ENCODE measurements around the gene ZNF12. TPM values are rescaled to one million over a fixed set of nuclear protein-coding genes. Genes with fewer than 3 reads are reported as not detected.

ZNF12 gene
- total and polyA plus RNA-seq, 2 of the 8 experiments (the other 6 are each of a cell fraction or from before 2014, with no cell fraction given), result 6.7 to 16.2 TPM

GRCh38 chr7:6654113-6654841 lies 52.5 kb downstream of the ZNF12 start:
- Histone ChIP-seq H3K27ac (ENCODE audit: low read depth, low read length) (no peak overlapping the region), H3K27me3 (replicated peaks in 1 of 4; ENCODE audit: control insufficient read depth in 3 of 4, extremely low read depth in 1 of 4, insufficient read depth in 3 of 4, low read length in 3 of 4) (no peaks in the 10 kb centered on the region), H3K14ac (ENCODE audit: insufficient read length) (no peak overlapping the region), H3K4me2 (ENCODE audit: insufficient read depth in 1 of 2, low read depth in 2 of 2, low read length in 2 of 2) (no peak overlapping the region), H3K4me3 (ENCODE audit: extremely low read depth in 1 of 4, insufficient read depth in 2 of 4, low read depth in 3 of 4, low read length in 4 of 4) (no peak overlapping the region), H2BK120ac (replicated peaks; ENCODE audit: low read depth, low read length) (no peak overlapping the region), H3K4me1 (replicated peaks in 1 of 4; ENCODE audit: control insufficient read depth in 3 of 4, insufficient read depth in 4 of 4, low read length in 3 of 4) (peaks cover 0 to 5% (median 0%) of the 10 kb centered on the region in 4 experiments; a peak in 3 of 7 replicates), H2BK5ac (ENCODE audit: low read depth, low read length) (no peak overlapping the region), H4K91ac (replicated peaks; ENCODE audit: insufficient read length, low read length) (no peak overlapping the region), H3K9me3 (ENCODE audit: insufficient read depth in 2 of 2, low read depth in 1 of 2, low read length in 1 of 2) (no peaks in the 10 kb centered on the region; a peak in 1 of 4 replicates), H4K20me1 (replicated peaks in 1 of 2; ENCODE audit: control insufficient read depth in 1 of 2, insufficient read depth in 2 of 2, low read length in 2 of 2) (peaks cover 0 to 2% of the 10 kb centered on the region in 2 experiments), H3K23ac (ENCODE audit: insufficient read length) (no peak overlapping the region), H4K5ac (ENCODE audit: insufficient read length, low read depth, low read length) (no peak overlapping the region), H2AFZ (ENCODE audit: low read length) (no peak overlapping the region), H3K56ac (replicated peaks; ENCODE audit: insufficient read length, low read depth, low read length) (no peak overlapping the region), H3K23me2 (ENCODE audit: low read depth, low read length) (no peaks in the 10 kb centered on the region), H2BK20ac (ENCODE audit: low read length) (no peak overlapping the region), H2BK12ac (ENCODE audit: low read depth, low read length) (no peak overlapping the region), H4K8ac (ENCODE audit: extremely low read depth, insufficient read depth, low read length) (no peak overlapping the region), H3K4ac (replicated peaks; ENCODE audit: insufficient read length, low read depth, low read length) (no peak overlapping the region), H2BK15ac (ENCODE audit: low read length) (no peak overlapping the region), H3K18ac (ENCODE audit: extremely low read depth, low read length) (no peak overlapping the region), H3K9ac (replicated peaks in 1 of 4; ENCODE audit: extremely low read depth in 1 of 4, low read depth in 3 of 4, low read length in 3 of 4) (no peak overlapping the region), H2AK5ac (ENCODE audit: low read depth, low read length) (no peak overlapping the region), H3K36me3 (ENCODE audit: control insufficient read depth in 2 of 4, insufficient read depth in 4 of 4, low read length in 3 of 4) (peaks cover 0 to 30% (median 2%) of the 10 kb centered on the region in 4 experiments; a peak in 3 of 8 replicates), H3K79me2 (ENCODE audit: control insufficient read depth in 1 of 2, insufficient read depth in 2 of 2, low read length in 2 of 2) (no peaks in the 10 kb centered on the region), H3K79me1 (ENCODE audit: low read depth, low read length) (no peaks in the 10 kb centered on the region; the same call in 1 of the 2 replicates)
- DNase-seq (ENCODE audit: low read depth in 1 of 2, low spot score in 2 of 2), result no peak
- WGBS, 2 experiments (ENCODE audit: extremely low coverage in 1 of 2, insufficient coverage in 1 of 2, insufficient read length in 1 of 2, insufficient replicate concordance in 2 of 2, low coverage in 1 of 2, low lambda C conversion rate in 2 of 2, missing lambda C conversion rate in 1 of 2), result 95% methylated on average over 23 of the region's 94 CpGs; no CpG with 5 or more reads in 1 of the 2 experiments
- no peak for FAIRE-seq
- TF ChIP-seq POLR2AphosphoS5 (IDR thresholded peaks at IDR 0.05; ENCODE audit: low read depth, low read length) (no peak), SUZ12 (IDR thresholded peaks at IDR 0.05; ENCODE audit: low read length) (no peak), SRF (IDR thresholded peaks at IDR 0.05; ENCODE audit: low read depth, low read length) (no peak), CBX8 (IDR thresholded peaks at IDR 0.05; ENCODE audit: borderline replicate concordance, low read depth, low read length) (no peak), EGR1 (IDR thresholded peaks at IDR 0.05; ENCODE audit: borderline replicate concordance, low read depth, low read length) (no peak), MAFK (IDR thresholded peaks at IDR 0.05; ENCODE audit: low read depth, low read length) (no peak)
- POLR2A ChIA-PET (ENCODE audit: partially characterized antibody), result interaction anchor here (0.8 to 1.1 kb wide), 2 partner anchors 22 to 85 kb away, joined by 3 to 5 read pairs; no protein-coding TSS in a partner anchor
- CTCF ChIA-PET (ENCODE audit: partially characterized antibody), result no interaction called here

All from H1 (cell line).